ENCODE results near the gene CFAP77. TPM values are rescaled to one million over a fixed set of nuclear protein-coding genes. Genes with fewer than 3 reads are reported as not detected.

CFAP77 gene
- polyA plus RNA-seq, 3 donors: not detected

DNA sequence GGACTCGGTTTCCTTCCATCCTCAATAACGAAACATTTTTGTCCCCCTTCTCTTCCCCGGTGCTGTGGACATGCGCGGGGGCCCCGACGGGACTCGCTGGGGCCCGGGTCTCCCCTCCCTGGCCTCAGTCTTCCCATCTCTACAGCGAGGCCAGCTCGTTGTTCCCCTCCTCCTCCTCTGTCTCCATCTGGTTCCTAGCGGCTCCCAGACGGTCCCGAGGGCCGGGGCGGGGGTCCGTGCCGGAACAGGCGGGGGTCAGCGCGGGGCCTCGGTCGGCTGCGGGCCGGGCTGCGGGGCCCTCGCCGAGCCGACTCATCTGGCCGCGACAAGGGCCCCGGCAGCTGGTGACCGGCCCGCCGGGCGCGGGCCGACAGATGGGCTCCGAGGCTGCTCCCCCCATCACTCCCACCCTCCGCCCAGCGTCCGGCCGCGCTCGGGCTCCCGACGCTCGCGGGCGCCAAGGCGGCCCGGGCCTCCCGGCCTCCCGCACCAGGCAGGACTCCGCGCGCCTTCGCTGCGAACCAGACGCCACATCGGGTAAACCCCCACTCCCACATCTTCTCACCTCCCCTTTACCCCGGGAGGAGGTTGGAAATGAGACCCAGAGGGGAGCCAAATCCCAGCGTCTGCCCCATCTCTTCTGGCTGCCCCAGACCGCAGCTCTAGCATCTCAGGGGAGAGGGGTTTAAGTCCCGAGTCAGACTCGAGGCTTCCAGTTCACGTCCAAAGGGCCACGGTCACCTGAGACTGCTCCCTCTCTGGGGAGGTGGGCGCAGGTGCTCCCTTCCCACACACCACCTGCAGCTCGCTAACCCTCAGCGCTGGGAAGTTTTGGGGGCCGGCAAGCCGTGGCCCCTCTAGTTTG lies 180.5 kb downstream of the CFAP77 start:
- peaks cover 57 to 69% (median 64%) of the 10 kb centered on the region in 3 donors for H3K27me3 Mint-ChIP-seq (ENCODE audit: low read depth in 3 of 3)
- peak overlapping the region in 1 of 2 donors; percentile 78 for H3K4me3 Mint-ChIP-seq

DNA sequence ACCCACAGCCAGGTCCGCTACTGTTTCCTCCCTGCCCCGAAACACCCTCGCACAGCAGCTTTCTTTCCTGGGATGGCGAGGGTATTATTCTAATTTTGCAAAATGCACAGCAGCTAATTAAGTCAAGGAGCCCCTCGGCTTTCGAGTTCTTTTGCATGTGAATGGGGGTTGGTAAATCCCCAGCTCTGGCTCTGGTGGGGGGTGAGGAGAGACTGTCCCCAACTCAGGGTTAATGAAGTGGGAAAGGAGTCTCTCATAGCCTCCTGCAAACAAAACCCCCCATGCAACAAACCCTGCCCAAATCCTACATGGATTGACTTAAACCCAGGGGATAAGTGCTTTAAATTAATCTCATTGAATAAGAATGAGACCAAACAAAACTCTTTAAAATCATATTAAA lies 181.2 kb downstream of the CFAP77 start:
- Mint-ChIP-seq H3K27ac (no peak overlapping the region), H3K4me3 (peak overlapping the region in 1 of 2 donors; percentile 57), H3K27me3 (ENCODE audit: low read depth in 3 of 3) (peaks cover 50 to 62% (median 57%) of the 10 kb centered on the region in 3 donors), H3K36me3 (peaks cover 19 to 26% of the 10 kb centered on the region in 2 donors), H3K9me3 (peaks cover 0 to 15% (median 2%) of the 10 kb centered on the region in 7 donors), H3K4me1 (peaks cover 8% of the 10 kb centered on the region)
- H3K4me3 ChIP-seq (replicated peaks in 1 of 3; ENCODE audit: low read depth in 2 of 3, low read length in 3 of 3): no peak overlapping the region
- no peak overlapping the region for H3K27ac ChIP-seq (ENCODE audit: low read depth in 1 of 2, low read length in 2 of 2)
- no peak overlapping the region for H2AFZ ChIP-seq (ENCODE audit: insufficient read depth, low read depth, low read length, poor library complexity, severe bottlenecking)
- H3K36me3 ChIP-seq (replicated peaks in 1 of 2; ENCODE audit: control insufficient read depth in 1 of 2, insufficient read depth in 2 of 2, low read length in 2 of 2): peaks cover 0 to 8% of the 10 kb centered on the region in 2 donors
- intact Hi-C loops (cut with micrococcal nuclease): no loop called here
- H3K9me3 ChIP-seq (replicated peaks in 1 of 2; ENCODE audit: control insufficient read depth in 1 of 2, insufficient read depth in 1 of 2, low read length in 2 of 2): peaks cover 0 to 14% of the 10 kb centered on the region in 2 donors
- no peaks in the 10 kb centered on the region for H4K20me1 ChIP-seq (ENCODE audit: insufficient read depth, low read length)
- no peak for DNase-seq
- no peak overlapping the region for H3K4me2 ChIP-seq (replicated peaks; ENCODE audit: extremely low read depth, low read length, poor library complexity, severe bottlenecking)
- peaks cover 49 to 59% of the 10 kb centered on the region in 2 donors for H3K27me3 ChIP-seq (ENCODE audit: control insufficient read depth in 2 of 2, insufficient read depth in 2 of 2, low read length in 2 of 2)
- TF ChIP-seq, protein P1, sequence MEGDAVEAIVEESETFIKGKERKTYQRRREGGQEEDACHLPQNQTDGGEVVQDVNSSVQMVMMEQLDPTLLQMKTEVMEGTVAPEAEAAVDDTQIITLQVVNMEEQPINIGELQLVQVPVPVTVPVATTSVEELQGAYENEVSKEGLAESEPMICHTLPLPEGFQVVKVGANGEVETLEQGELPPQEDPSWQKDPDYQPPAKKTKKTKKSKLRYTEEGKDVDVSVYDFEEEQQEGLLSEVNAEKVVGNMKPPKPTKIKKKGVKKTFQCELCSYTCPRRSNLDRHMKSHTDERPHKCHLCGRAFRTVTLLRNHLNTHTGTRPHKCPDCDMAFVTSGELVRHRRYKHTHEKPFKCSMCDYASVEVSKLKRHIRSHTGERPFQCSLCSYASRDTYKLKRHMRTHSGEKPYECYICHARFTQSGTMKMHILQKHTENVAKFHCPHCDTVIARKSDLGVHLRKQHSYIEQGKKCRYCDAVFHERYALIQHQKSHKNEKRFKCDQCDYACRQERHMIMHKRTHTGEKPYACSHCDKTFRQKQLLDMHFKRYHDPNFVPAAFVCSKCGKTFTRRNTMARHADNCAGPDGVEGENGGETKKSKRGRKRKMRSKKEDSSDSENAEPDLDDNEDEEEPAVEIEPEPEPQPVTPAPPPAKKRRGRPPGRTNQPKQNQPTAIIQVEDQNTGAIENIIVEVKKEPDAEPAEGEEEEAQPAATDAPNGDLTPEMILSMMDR (IDR thresholded peaks at IDR 0.05): no peak
- no peaks in the 10 kb centered on the region for H3K79me2 ChIP-seq (ENCODE audit: insufficient read depth, low read length)
- WGBS (ENCODE audit: insufficient coverage): 10% methylated on average over 2 of the region's 6 CpGs
- H3K4me1 ChIP-seq (ENCODE audit: control insufficient read depth in 1 of 2, insufficient read depth in 2 of 2, low read length in 2 of 2): peaks cover 2 to 3% of the 10 kb centered on the region in 2 donors
- no peak overlapping the region for H3K9ac ChIP-seq (ENCODE audit: insufficient read depth, low read length, poor library complexity, severe bottlenecking)

More for the DNA sequence above, 180.5 kb downstream of the CFAP77 start:
- Mint-ChIP-seq H3K9me3 (peaks cover 0 to 17% (median 3%) of the 10 kb centered on the region in 7 donors), H3K27ac (no peak overlapping the region), H3K36me3 (peaks cover 19 to 29% of the 10 kb centered on the region in 2 donors), H3K4me1 (peaks cover 9% of the 10 kb centered on the region)
- peaks cover 55 to 66% of the 10 kb centered on the region in 2 donors for H3K27me3 ChIP-seq (ENCODE audit: control insufficient read depth in 2 of 2, insufficient read depth in 2 of 2, low read length in 2 of 2)
- no peak overlapping the region for H3K9ac ChIP-seq (ENCODE audit: insufficient read depth, low read length, poor library complexity, severe bottlenecking)
- H3K9me3 ChIP-seq (replicated peaks in 1 of 2; ENCODE audit: control insufficient read depth in 1 of 2, insufficient read depth in 1 of 2, low read length in 2 of 2): peaks cover 0 to 21% of the 10 kb centered on the region in 2 donors
- H4K20me1 ChIP-seq (ENCODE audit: insufficient read depth, low read length): no peaks in the 10 kb centered on the region
- TF ChIP-seq, protein P1 (IDR thresholded peaks at IDR 0.05): no peak
- no peak overlapping the region for H2AFZ ChIP-seq (ENCODE audit: insufficient read depth, low read depth, low read length, poor library complexity, severe bottlenecking)
- H3K27ac ChIP-seq (ENCODE audit: low read depth in 1 of 2, low read length in 2 of 2): no peak overlapping the region
- DNase-seq: no peak
- intact Hi-C loops (cut with micrococcal nuclease): no loop called here
- no peak overlapping the region for H3K4me2 ChIP-seq (replicated peaks; ENCODE audit: extremely low read depth, low read length, poor library complexity, severe bottlenecking)
- H3K36me3 ChIP-seq (replicated peaks in 1 of 2; ENCODE audit: control insufficient read depth in 1 of 2, insufficient read depth in 2 of 2, low read length in 2 of 2): peaks cover 0 to 8% of the 10 kb centered on the region in 2 donors
- WGBS (ENCODE audit: insufficient coverage): 3% methylated on average over 56 of the region's 73 CpGs
- H3K4me3 ChIP-seq (replicated peaks in 1 of 3; ENCODE audit: low read depth in 2 of 3, low read length in 3 of 3): no peak overlapping the region
- no peaks in the 10 kb centered on the region for H3K79me2 ChIP-seq (ENCODE audit: insufficient read depth, low read length)
- no peaks in the 10 kb centered on the region for H3K4me1 ChIP-seq (ENCODE audit: control insufficient read depth in 1 of 2, insufficient read depth in 2 of 2, low read length in 2 of 2)
